Subcutaneous adipose tissue (tissue), 4 donors: ENCODE measurements around the gene CRLF1. TPM values are rescaled to one million over a fixed set of nuclear protein-coding genes. Genes with fewer than 3 reads are reported as not detected.

Experiments
- CTCF ChIP-seq: fragments of 450-650 bp; IDR thresholded peaks from one replicate; pipeline ENCODE4 v1.5.1; 2016; ENCODE audit warnings: low read depth, mild to moderate bottlenecking, control low read depth, antibody characterized with exemption, moderate library complexity
- total RNA-seq, 4 donors: library from RNA; depleted of rRNA; stranded (reverse); fragments of >200 nt; gene quantifications; one replicate each; pipeline ENCODE4 v1.1.0, GENCODE V29; 2016

The CRLF1 gene
- total RNA-seq, 4 donors from 2014 or later, result 28.5 to 117 (median 84.3) TPM

GRCh38 chr19:18593367-18594095, 13.1 kb downstream of the CRLF1 start:
- TF ChIP-seq CTCF, result no peak

DNA sequence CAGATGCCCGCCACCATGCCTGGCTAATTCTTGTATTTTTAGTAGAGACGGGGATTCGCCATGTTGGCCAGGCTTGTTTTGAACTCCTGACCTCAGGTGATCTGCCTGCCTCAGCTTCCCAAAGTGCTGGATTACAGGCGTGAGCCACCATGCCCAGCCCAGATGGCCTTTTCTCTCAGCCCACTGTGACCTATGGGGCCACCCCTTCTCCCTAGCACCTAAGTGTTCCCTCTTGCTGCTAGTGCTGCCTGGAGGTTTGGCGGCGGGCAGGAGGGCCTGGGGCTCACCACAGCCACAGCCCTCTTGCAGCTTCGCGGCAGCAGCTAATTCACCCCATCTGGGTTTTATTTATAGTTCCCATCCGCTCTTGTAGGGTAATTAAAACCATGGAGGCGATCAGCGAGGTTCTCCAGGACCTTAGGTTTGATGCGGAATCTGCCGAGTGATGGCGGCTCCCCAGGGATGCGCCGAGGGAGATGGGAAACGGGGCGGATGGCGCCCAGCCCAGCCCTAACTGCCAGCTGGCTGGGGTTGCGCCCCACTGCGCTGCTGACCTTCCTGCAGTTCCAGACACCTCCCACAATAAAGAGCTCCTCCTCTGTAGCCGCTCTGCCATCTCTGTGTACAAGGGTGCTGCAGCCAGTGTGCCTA, 14.7 kb downstream of the CRLF1 start:
- no peak for TF ChIP-seq CTCF

DNA sequence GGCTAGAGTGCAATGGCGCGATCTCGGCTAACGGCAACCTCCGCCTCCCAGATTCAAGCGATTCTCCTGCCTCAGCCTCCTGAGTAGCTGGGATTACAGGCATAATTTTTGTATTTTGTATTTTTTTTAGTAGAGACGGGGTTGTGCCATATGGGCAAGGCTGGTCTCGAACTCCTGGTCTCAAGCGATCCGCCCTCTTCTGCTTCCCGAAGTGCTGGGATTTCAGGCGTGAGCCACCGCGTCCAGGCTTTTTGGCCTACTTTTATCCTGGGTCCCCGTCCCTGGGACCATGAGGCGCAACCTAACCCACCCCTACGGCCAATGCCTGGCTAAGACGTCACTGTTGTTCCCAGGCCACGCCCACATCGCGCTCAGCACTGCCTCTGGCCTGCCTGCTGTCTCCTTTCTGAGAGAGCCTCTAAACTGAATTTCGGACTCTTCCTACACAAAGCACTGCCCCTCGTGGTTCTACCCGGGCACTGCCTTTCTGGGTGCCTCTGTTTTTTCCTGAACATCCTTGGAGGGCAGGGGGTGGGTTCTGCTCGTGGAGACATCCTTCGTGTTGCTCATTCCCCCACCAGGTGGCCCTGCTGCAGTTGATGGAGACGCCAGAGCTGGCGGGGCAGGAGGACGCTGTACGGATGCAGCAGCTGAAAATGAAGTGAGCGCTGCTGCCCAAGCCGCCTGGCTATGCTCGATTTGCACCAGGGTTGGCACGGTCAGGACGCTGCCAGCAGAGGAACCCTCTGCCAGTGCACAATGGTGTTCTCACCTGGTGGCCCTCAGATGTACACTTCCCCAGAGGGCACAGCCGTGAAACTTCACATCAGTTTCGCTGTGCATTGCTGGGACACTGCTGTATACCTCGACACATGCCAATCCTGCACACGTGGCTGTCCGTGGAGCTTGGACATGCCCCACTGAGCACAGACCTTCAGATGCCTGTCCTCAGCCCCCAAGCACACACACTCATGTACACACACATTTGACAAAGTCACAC, 16.0 kb downstream of the CRLF1 start:
- no peak for TF ChIP-seq CTCF

- no peak for TF ChIP-seq CTCF
Observed at GRCh38 chr19:18589380-18590272, 17.0 kb downstream of the CRLF1 start.

DNA sequence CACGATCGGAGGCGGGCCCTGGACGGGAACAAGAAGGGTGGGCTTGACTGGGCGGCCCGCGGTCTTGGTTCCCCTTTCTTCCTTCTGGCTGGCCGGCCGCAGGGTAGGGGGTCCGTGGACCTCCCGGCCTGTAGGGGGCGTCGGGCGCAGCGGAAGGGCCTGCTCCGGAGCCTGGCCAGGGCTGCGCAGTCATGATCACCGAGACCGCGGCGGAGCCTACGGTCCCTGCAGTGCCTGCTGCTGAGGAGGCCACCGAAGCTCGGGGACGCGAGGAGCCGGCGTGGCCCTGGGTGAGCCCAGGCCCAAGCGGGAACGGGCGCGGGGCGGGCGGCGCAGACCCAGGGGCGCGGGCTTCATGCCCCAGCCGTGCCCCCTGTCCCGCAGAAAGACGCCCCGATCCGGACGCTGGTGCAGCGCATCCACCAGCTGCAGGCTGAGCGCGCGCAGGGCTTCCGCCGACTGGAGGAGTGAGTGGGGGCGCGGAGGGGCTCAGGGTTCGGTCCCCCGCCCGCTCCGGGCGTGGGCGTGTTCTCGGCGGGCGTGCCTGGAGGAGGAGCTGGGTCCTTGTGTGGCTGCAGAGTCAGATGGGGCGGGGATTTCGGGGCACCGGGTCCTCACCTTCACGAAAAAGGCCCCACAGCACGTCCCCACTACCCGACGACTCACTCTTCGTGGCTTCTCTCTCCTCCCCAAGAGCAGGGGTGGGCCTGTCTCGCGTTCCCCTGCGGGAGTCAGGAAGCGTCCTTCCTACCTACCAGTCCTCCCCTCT, 17.8 kb downstream of the CRLF1 start, which contains the start of gene REX1BD:
REX1BD (plus strand) TSS at position 188 of the 769 bp plus-strand sequence; CDS start at position 192, 4 bp downstream.
- no peak for TF ChIP-seq CTCF

- no peak for TF ChIP-seq CTCF
Observed at GRCh38 chr19:18587962-18588610, 18.5 kb downstream of the CRLF1 start.
